ENCODE data around the gene ZNF385B.

ZNF385B gene

GRCh38 chr2:179446476-179447141 is 414.8 kb downstream of the ZNF385B start:
- Mint-ChIP-seq H3K4me3 (no peak overlapping the region), H3K9me3 (peaks cover 0 to 2% of the 10 kb centered on the region in 2 donors), H3K36me3 (ENCODE audit: insufficient read depth) (no peaks in the 10 kb centered on the region), H3K4me1 (ENCODE audit: low read depth in 2 of 2) (no peaks in the 10 kb centered on the region), H3K27me3 (no peaks in the 10 kb centered on the region), H3K27ac (no peak overlapping the region)
- ATAC-seq (replicated peaks): no peak
- DNase-seq: no peak

DNA sequence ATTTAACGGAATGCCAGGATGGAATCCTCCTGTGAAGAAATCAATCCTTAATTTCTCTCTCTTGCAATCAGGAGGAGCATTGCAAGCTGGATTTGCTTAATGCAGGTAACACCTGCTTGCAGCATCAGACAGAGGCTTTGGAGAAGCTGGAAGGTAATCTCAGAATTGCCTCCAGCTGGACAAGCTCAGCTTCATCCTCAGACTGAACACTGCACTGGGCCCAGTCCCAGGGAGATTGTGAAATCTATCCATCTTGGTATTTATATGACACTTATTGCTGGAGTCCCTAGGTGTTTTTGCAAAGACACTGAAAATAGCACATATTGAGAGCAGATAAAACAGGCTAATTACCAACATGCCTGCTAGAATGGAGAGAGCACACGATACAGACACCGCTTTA is 417.4 kb downstream of the ZNF385B start:
- Mint-ChIP-seq H3K27ac (no peak overlapping the region), H3K4me3 (no peak overlapping the region), H3K9me3 (peaks cover 0 to 5% of the 10 kb centered on the region in 2 donors), H3K27me3 (no peaks in the 10 kb centered on the region), H3K4me1 (ENCODE audit: low read depth in 2 of 2) (no peaks in the 10 kb centered on the region), H3K36me3 (ENCODE audit: insufficient read depth) (no peaks in the 10 kb centered on the region)
- ATAC-seq (replicated peaks) (no peak), DNase-seq (no peak)

DNA sequence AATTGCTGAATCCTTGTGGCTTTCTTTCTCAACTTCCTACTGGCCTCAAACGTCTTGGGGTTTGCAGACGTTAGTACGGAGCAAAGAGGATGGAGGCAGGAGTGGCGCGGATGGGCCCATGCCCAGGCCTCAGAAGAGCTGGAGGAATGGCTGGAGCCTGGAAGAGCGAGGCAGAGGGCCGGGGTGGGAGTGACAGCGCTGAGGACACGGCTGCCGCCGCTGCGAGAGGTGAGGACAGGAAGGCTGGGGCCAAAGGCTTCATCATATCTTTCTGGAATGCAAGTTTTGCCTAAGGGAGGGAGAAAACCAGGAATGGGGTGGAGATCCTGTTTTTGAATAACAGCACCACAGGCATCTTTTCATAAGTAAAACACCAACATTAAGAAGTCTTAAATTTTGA is 418.2 kb downstream of the ZNF385B start:
- no peaks in the 10 kb centered on the region for H3K4me1 Mint-ChIP-seq (ENCODE audit: low read depth in 2 of 2)
- H3K9me3 Mint-ChIP-seq: peaks cover 0 to 5% of the 10 kb centered on the region in 2 donors
- no peak overlapping the region for H3K27ac Mint-ChIP-seq
- ATAC-seq (replicated peaks) (no peak), DNase-seq (no peak)
- no peaks in the 10 kb centered on the region for H3K36me3 Mint-ChIP-seq (ENCODE audit: insufficient read depth)
- H3K4me3 Mint-ChIP-seq: no peak overlapping the region
- no peaks in the 10 kb centered on the region for H3K27me3 Mint-ChIP-seq

GRCh38 chr2:179442206-179442605 is 419.2 kb downstream of the ZNF385B start:
- Mint-ChIP-seq H3K4me1 (ENCODE audit: low read depth in 2 of 2) (no peaks in the 10 kb centered on the region), H3K36me3 (ENCODE audit: insufficient read depth) (no peaks in the 10 kb centered on the region), H3K27ac (no peak overlapping the region)

GRCh38 chr2:179441551-179441950 is 419.9 kb downstream of the ZNF385B start:
- ATAC-seq (replicated peaks): no peak
- DNase-seq: no peak
- Mint-ChIP-seq H3K27me3 (no peaks in the 10 kb centered on the region), H3K4me3 (no peak overlapping the region), H3K4me1 (ENCODE audit: low read depth in 2 of 2) (no peaks in the 10 kb centered on the region), H3K9me3 (peaks cover 0 to 5% of the 10 kb centered on the region in 2 donors), H3K36me3 (ENCODE audit: insufficient read depth) (no peaks in the 10 kb centered on the region), H3K27ac (no peak overlapping the region)

More at GRCh38 chr2:179442206-179442605, 419.2 kb downstream of the ZNF385B start:
- Mint-ChIP-seq H3K9me3 (peaks cover 0 to 5% of the 10 kb centered on the region in 2 donors), H3K4me3 (no peak overlapping the region), H3K27me3 (no peaks in the 10 kb centered on the region)
- ATAC-seq (replicated peaks) (no peak), DNase-seq (no peak)

DNA sequence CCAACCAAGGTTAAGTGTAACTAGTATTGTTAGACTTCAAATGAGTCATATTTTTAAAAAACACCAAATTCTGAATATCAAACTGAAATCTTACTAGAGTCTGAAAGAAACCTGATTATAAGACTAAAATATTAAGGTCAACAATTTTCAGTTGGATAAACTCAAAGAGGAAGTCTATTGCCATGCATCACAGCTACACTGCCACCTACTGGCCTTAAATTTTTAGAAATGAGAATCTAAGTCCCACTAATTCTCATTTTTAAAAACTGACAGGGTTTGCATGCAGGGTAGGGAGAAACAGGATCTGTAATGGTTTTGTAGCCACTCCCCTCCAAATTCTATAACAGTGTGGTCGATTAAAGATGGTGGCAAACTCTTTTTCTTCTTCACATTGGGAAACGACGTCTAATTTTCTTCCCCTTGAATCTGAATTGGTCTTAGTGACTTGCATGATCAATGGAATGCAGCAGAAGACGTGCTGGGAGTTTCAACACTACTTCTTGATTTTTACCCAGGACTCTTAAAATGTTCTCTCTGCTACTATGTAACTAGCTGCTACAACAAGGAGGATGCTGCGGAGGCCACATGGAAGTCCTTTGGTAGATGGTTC is 420.7 kb downstream of the ZNF385B start:
- DNase-seq (no peak), ATAC-seq (replicated peaks) (no peak)
- Mint-ChIP-seq H3K9me3 (peaks cover 0 to 5% of the 10 kb centered on the region in 2 donors), H3K4me3 (no peak overlapping the region), H3K36me3 (ENCODE audit: insufficient read depth) (no peaks in the 10 kb centered on the region), H3K4me1 (ENCODE audit: low read depth in 2 of 2) (no peaks in the 10 kb centered on the region), H3K27me3 (no peaks in the 10 kb centered on the region), H3K27ac (no peak overlapping the region)

DNA sequence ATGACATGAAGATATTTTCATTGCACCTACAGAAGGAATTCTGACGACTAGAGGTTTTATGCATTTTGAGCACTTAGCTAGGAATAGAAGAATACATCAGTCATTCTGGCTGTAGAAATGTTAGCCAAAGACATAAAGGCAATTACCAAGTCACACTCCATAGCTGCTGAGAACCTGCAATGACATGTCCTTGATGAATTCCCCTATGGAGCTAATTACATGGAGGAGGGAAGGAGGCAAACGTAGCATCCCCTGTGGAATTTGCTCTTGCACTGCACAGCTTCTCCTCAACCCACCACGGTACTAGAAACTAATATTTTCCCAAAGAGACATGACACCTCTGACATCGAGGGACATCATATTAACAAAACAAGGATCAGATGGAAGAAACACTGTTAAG is 422.8 kb downstream of the ZNF385B start:
- Mint-ChIP-seq H3K27ac (no peak overlapping the region), H3K4me3 (no peak overlapping the region), H3K27me3 (no peaks in the 10 kb centered on the region), H3K36me3 (ENCODE audit: insufficient read depth) (no peaks in the 10 kb centered on the region), H3K4me1 (ENCODE audit: low read depth in 2 of 2) (no peaks in the 10 kb centered on the region), H3K9me3 (peaks cover 0 to 7% of the 10 kb centered on the region in 2 donors)
- ATAC-seq (replicated peaks) (no peak), DNase-seq (no peak)

DNA sequence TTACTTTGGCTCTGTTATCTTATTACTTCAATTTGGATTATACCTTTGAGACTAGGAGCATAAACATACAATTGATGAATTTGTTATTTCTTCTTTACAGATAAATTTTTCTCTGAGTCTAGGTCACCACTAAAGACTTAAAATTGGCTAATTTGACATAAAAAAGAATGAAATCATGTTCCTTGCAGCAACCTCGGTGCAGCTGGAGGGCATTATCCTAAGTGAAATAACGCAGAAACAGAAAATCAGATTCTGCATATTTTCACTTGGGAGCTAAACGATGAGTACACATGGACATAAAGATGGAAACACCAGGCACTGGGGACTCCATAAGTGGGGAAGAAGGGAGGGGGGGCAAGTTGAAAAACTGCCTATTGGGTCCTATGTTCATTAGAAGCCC is 424.0 kb downstream of the ZNF385B start:
- H3K36me3 Mint-ChIP-seq (ENCODE audit: insufficient read depth): no peaks in the 10 kb centered on the region
- ATAC-seq (replicated peaks) (no peak), DNase-seq (no peak)
- peaks cover 3 to 5% of the 10 kb centered on the region in 2 donors for H3K9me3 Mint-ChIP-seq
- H3K27ac Mint-ChIP-seq: no peak overlapping the region
- no peaks in the 10 kb centered on the region for H3K27me3 Mint-ChIP-seq
- no peak overlapping the region for H3K4me3 Mint-ChIP-seq
- H3K4me1 Mint-ChIP-seq (ENCODE audit: low read depth in 2 of 2): no peaks in the 10 kb centered on the region

- no peak for DNase-seq
Observed at GRCh38 chr2:179435566-179435965, 425.8 kb downstream of the ZNF385B start.

DNA sequence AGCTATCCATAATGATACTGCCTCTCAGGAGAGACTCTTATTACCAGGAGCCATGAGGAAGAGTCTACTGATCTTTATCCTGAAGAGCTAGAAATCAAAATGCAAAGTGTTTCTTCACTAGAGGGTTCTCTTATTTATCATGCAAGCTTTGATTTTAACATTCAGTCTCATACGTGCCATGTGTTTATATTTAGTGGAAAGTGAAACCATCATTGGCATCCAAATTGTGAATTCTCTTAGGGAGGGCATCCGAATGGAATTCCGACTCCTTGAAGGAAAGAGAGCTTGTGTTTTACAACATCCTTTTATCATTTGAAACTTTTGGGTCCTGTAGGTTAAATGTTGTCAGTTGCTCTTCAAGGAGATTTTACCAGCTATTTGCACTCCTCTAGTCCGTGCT is 426.4 kb downstream of the ZNF385B start:
- Mint-ChIP-seq H3K36me3 (ENCODE audit: insufficient read depth) (no peaks in the 10 kb centered on the region), H3K27me3 (no peaks in the 10 kb centered on the region), H3K27ac (no peak overlapping the region), H3K4me1 (ENCODE audit: low read depth in 2 of 2) (no peaks in the 10 kb centered on the region), H3K4me3 (no peak overlapping the region), H3K9me3 (peaks cover 3 to 6% of the 10 kb centered on the region in 2 donors)
- no peak for DNase-seq
- ATAC-seq (replicated peaks): no peak

More at GRCh38 chr2:179435566-179435965, 425.8 kb downstream of the ZNF385B start:
- Mint-ChIP-seq H3K9me3 (peaks cover 3 to 6% of the 10 kb centered on the region in 2 donors), H3K4me1 (ENCODE audit: low read depth in 2 of 2) (no peaks in the 10 kb centered on the region), H3K36me3 (ENCODE audit: insufficient read depth) (no peaks in the 10 kb centered on the region), H3K4me3 (no peak overlapping the region), H3K27ac (no peak overlapping the region), H3K27me3 (no peaks in the 10 kb centered on the region)
- no peak for ATAC-seq (replicated peaks)

- DNase-seq: no peak
- no peaks in the 10 kb centered on the region for H3K27me3 Mint-ChIP-seq
- no peak overlapping the region for H3K4me3 Mint-ChIP-seq
- H3K4me1 Mint-ChIP-seq (ENCODE audit: low read depth in 2 of 2): no peaks in the 10 kb centered on the region
- ATAC-seq (replicated peaks): no peak
- H3K36me3 Mint-ChIP-seq (ENCODE audit: insufficient read depth): no peaks in the 10 kb centered on the region
- no peak overlapping the region for H3K27ac Mint-ChIP-seq
- H3K9me3 Mint-ChIP-seq: peaks cover 3 to 6% of the 10 kb centered on the region in 2 donors
Observed at GRCh38 chr2:179434357-179434756, 427.1 kb downstream of the ZNF385B start.

GRCh38 chr2:179432751-179433150 is 428.7 kb downstream of the ZNF385B start:
- no peak overlapping the region for H3K4me3 Mint-ChIP-seq
- ATAC-seq (replicated peaks) (no peak), DNase-seq (no peak)
- H3K36me3 Mint-ChIP-seq (ENCODE audit: insufficient read depth): no peaks in the 10 kb centered on the region
- H3K4me1 Mint-ChIP-seq (ENCODE audit: low read depth in 2 of 2): no peaks in the 10 kb centered on the region
- H3K27me3 Mint-ChIP-seq: no peaks in the 10 kb centered on the region
- H3K9me3 Mint-ChIP-seq: peaks cover 3 to 6% of the 10 kb centered on the region in 2 donors
- H3K27ac Mint-ChIP-seq: no peak overlapping the region

- ATAC-seq (replicated peaks): no peak
- Mint-ChIP-seq H3K4me1 (ENCODE audit: low read depth in 2 of 2) (no peaks in the 10 kb centered on the region), H3K27me3 (no peaks in the 10 kb centered on the region), H3K36me3 (ENCODE audit: insufficient read depth) (no peaks in the 10 kb centered on the region), H3K4me3 (no peak overlapping the region), H3K9me3 (peaks cover 0 to 6% of the 10 kb centered on the region in 2 donors), H3K27ac (no peak overlapping the region)
- no peak for DNase-seq
Observed at GRCh38 chr2:179429597-179429996, 431.8 kb downstream of the ZNF385B start.

DNA sequence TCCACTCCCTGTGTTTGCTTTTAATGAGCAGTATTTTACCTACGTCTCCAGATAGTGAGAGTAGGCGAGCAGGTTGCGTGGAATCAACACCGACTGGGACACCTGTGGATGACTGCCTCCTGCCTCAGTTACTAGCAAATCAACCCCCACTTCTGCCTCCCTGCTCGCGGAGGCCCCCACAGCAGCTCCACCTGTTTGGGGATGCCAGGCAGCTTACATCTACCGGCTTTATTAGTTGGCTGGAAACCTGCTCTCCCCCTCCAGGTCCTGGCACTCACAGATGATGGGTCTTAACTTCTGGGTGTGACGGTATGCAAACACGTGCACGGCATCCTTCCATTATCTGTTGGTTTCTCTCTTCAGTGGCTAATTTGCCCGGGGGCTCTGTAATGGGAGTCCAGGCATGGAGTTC is 432.3 kb downstream of the ZNF385B start:
- Mint-ChIP-seq H3K27ac (no peak overlapping the region), H3K36me3 (ENCODE audit: insufficient read depth) (no peaks in the 10 kb centered on the region), H3K9me3 (peaks cover 0 to 6% of the 10 kb centered on the region in 2 donors), H3K4me1 (ENCODE audit: low read depth in 2 of 2) (no peaks in the 10 kb centered on the region), H3K27me3 (no peaks in the 10 kb centered on the region), H3K4me3 (no peak overlapping the region)
- ATAC-seq (replicated peaks) (no peak), DNase-seq (no peak)
